AG04450 (cell line): ENCODE measurements around the gene MYO18A. TPM values are rescaled to one million over a fixed set of nuclear protein-coding genes. Genes with fewer than 3 reads are reported as not detected.

Experiments used
- CTCF ChIA-PET: fragments of 300-600, 350-600 bp; formaldehyde crosslinking; extraction: SDS; loops from one replicate; lab custom pipeline; 2022; ENCODE audit warnings: antibody characterized with exemption, inconsistent platforms; lab: Charles Lee
- POLR2A ChIA-PET: fragments of 350-600 bp; formaldehyde crosslinking; extraction: SDS; loops from one replicate; lab custom pipeline; 2021; ENCODE audit warnings: antibody characterized with exemption, inconsistent platforms; lab: Yijun Ruan, JAX
- DNase-seq: peaks from one replicate; pipeline ENCODE4 v3.0.0-alpha.2; 2011; ENCODE audit warnings: low read depth, low spot score
- H3K27ac ChIP-seq: one replicate; pipeline ENCODE4 v1.5.1; 2012; ENCODE audit warnings: low read depth, low read length, control low read depth
- H3K27me3 ChIP-seq: one replicate; pipeline ENCODE4 v1.6.0; 2012; ENCODE audit warnings: low read length; ENCODE audit not compliant: control insufficient read depth, insufficient read depth
- H3K4me3 ChIP-seq: 2 replicates; pipeline ENCODE4 v1.5.1; 2011; ENCODE audit warnings: mild to moderate bottlenecking, low read depth, low read length, control low read depth
- H3K9me3 ChIP-seq: 2 replicates; pipeline ENCODE4 v1.5.1; 2012; ENCODE audit warnings: low read length; ENCODE audit not compliant: control insufficient read depth, insufficient read depth
- polyA plus RNA-seq: library from polyadenylated mRNA; depleted of rRNA; stranded (reverse); fragments of >200 nt; gene quantifications from 2 replicates; pipeline ENCODE4 v1.2.3, GENCODE V29; 2011
- TF ChIP-seq, protein P1 (sequence below): IDR thresholded peaks from 2 replicates; pipeline ENCODE4 v1.5.1; 2011; ENCODE audit warnings: low read depth, low read length, control low read depth, inconsistent platforms

The MYO18A gene
- polyA plus RNA-seq, 1 experiment: 9.8 TPM

DNA sequence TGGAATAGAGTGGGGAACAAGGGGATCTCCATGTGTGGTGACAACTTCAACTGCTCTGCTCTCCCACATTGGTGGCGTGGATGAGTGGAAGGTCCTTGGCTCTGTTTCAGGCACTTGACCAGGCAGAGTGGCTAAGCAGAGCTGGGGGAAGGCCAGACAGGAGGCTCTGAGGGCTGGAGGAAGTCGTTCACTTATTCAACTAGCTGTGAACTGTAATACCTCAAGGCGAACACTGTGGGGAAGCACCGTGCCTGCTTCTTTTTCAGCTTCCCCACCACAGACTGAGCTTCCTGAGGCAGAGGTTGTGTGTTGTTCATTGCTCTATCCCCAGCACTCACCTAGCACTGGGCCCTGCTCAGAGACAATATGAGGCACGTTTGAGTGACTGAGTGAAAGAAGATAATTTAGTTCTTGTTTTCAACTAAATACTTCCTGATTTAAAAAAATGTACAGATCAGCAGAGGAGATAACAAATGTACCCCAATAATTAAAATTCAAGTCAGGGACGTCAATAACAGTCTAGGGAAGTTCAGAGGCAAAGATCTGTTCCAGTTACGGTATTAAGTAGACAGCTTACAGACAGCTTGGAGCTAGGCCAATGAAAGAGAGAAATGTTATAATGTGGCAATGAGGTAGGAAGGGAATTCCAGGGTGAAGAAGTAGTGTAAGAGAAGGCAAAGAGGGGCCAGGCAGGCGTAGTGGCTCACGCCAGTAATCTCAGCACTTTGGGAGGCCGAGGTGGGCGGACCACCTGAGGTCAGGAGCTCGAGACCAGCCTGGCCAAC lies 34.7 kb downstream of the MYO18A start:
- H3K9me3 ChIP-seq: no peaks in the 10 kb centered on the region
- DNase-seq: no peak
- H3K27me3 ChIP-seq: no peaks in the 10 kb centered on the region
- ChIA-PET CTCF (interaction anchor here (0.6 to 8.7 kb wide), 24 partner anchors 8 to 378 kb away, joined by 3 to 166 read pairs (median 4); partner anchors contain the start of gene MYO18A), POLR2A (interaction anchor here (0.6 to 1.4 kb wide), 5 partner anchors 21 to 149 kb away, joined by 3 to 5 read pairs (median 5); partner anchors contain the start of genes MYO18A and NUFIP2)
- H3K4me3 ChIP-seq: no peak overlapping the region
- no peak overlapping the region for H3K27ac ChIP-seq
- TF ChIP-seq, protein P1, sequence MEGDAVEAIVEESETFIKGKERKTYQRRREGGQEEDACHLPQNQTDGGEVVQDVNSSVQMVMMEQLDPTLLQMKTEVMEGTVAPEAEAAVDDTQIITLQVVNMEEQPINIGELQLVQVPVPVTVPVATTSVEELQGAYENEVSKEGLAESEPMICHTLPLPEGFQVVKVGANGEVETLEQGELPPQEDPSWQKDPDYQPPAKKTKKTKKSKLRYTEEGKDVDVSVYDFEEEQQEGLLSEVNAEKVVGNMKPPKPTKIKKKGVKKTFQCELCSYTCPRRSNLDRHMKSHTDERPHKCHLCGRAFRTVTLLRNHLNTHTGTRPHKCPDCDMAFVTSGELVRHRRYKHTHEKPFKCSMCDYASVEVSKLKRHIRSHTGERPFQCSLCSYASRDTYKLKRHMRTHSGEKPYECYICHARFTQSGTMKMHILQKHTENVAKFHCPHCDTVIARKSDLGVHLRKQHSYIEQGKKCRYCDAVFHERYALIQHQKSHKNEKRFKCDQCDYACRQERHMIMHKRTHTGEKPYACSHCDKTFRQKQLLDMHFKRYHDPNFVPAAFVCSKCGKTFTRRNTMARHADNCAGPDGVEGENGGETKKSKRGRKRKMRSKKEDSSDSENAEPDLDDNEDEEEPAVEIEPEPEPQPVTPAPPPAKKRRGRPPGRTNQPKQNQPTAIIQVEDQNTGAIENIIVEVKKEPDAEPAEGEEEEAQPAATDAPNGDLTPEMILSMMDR: peak; percentile 79

DNA sequence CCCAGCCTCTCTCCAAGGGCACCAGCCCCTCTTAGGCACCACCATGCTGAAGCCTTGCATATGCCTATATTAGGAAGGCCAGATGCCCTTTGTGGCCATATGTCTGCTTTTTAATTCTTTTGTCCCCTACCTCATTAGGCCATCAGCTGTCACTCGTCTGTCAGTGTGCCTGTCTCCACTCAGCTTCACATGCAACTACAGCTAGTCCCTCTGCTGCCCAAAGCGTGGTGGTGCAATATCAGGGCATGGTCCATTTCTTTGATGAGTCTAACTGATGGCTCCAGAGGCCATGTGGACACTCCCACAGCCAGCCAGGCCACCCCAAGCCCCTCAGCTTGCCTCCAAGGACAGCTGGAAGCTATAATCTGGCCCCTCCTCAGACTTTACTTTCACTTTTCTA lies 36.3 kb downstream of the MYO18A start:
- POLR2A ChIA-PET: interaction anchor here (1.2 kb wide), 1 partner anchor 20 kb away, joined by 5 read pairs; no protein-coding TSS in a partner anchor

DNA sequence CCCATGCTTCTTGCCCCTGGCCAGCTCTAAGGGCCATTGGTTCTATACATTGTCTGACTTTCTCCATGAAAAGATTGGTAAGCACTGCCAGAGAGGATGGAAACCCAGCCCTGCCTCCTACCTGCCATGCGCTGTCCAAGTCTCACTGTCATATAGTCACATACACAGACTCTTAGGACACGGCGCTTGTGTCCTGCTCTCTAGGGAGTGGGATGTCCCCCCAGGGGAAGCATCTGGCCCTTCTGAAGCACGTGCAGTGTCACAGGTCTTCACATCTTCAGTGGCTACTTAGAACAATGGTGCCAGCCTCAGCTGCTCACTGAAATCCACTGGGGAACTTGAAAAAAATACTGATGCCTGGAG lies 38.7 kb downstream of the MYO18A start:
- POLR2A ChIA-PET: interaction anchor here (0.8 to 1.2 kb wide), 2 partner anchors 9 to 35 kb away, joined by 3 to 4 read pairs; no protein-coding TSS in a partner anchor
- Histone ChIP-seq H3K9me3 (no peaks in the 10 kb centered on the region), H3K27ac (peak overlapping the region; percentile 47), H3K27me3 (no peaks in the 10 kb centered on the region), H3K4me3 (no peak overlapping the region)
- TF ChIP-seq, protein P1: no peak
- CTCF ChIA-PET: interaction anchor here (0.8 to 2.8 kb wide), 4 partner anchors 9 to 176 kb away, joined by 3 to 16 read pairs (median 8); partner anchors contain the start of gene MYO18A
- no peak for DNase-seq

More for the DNA sequence above, 36.3 kb downstream of the MYO18A start:
- CTCF ChIA-PET: interaction anchor here (0.8 to 8.7 kb wide), 10 partner anchors 11 to 178 kb away, joined by 3 to 166 read pairs (median 4); partner anchors contain the start of gene MYO18A
- Histone ChIP-seq H3K27me3 (no peaks in the 10 kb centered on the region), H3K9me3 (no peaks in the 10 kb centered on the region), H3K27ac (no peak overlapping the region), H3K4me3 (no peak overlapping the region)
- DNase-seq: no peak
- TF ChIP-seq, protein P1: peak; percentile 55

DNA sequence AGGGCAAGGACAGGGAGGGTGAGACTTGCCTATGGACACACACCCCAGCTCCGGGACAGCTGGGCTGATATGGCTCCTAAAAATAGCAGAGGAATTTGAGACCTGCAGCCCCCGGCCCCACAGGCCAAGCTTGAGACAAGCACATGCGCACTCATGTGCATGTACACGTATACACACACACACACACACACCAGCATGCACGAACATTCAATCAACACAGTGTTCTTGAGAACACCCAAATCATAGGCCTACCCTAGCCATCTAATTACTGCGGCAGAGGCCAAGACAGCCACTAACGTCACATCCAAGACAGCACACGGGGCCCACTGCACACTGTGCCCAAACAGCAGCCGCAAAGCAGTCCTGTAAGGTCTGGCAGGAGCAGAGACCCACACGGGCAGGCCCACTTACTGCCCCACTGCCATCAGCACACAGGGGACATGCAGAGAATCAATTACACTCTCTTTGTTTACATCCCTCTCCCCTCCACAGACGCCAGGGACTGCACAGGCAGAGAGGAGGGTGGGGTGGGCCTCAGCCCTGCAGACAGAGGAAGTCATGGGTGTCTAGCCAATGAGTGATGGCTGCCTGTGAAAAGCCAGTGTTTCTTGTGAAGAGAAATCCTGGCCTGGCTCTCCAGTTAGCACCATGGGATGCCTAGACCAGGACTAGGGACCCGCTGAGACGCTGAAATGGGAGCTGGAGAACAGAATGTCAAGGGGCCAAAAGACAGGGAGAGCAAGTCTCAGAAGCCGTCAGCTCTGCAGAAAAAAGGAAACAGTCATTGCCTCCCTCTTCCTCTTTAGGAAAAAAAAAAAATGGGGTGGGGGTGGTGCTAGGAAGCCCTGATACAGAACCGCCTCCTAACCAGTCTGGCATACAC lies 39.3 kb downstream of the MYO18A start:
- POLR2A ChIA-PET: interaction anchor here (0.6 to 1.6 kb wide), 7 partner anchors 8 to 153 kb away, joined by 3 to 7 read pairs (median 3); partner anchors contain the start of genes MYO18A and NUFIP2
- Histone ChIP-seq H3K4me3 (peak overlapping the region; percentile 53), H3K27ac (peak overlapping the region; percentile 70), H3K9me3 (no peaks in the 10 kb centered on the region), H3K27me3 (no peaks in the 10 kb centered on the region)
- DNase-seq: no peak
- TF ChIP-seq, protein P1: no peak
- CTCF ChIA-PET: interaction anchor here (0.8 to 5.0 kb wide), 8 partner anchors 8 to 175 kb away, joined by 3 to 29 read pairs (median 11); partner anchors contain the start of gene MYO18A
